OCI-LY3 (cell line): ENCODE data around the gene MYLK.

Experiments
- H2AFZ ChIP-seq: fragments of 200-600, 300-600 bp; shearing (Covaris generic); 2 replicates; pipeline ENCODE4 v1.6.0; 2014; ENCODE audit warnings: antibody characterized with exemption, low read depth, low read length
- H3K27ac ChIP-seq: fragments of 200-600, 300-600 bp; sonication (generic); 2 replicates; pipeline ENCODE4 v1.5.1; 2014; ENCODE audit warnings: mild to moderate bottlenecking, low read length, moderate library complexity, mixed read lengths
- H3K27me3 ChIP-seq: fragments of 200-600, 300-600 bp; sonication (generic); 2 replicates; pipeline ENCODE4 v1.6.1; 2014; ENCODE audit warnings: low read depth, low read length, mixed read lengths
- H3K36me3 ChIP-seq: fragments of 200-600, 300-600 bp; sonication (generic); replicated peaks from 2 replicates; pipeline ENCODE3; 2014; ENCODE audit warnings: low read depth, low read length, mixed read lengths
- H3K4me1 ChIP-seq: fragments of 300-600, 200-600 bp; sonication (generic); 2 replicates; pipeline ENCODE4 v1.6.1; 2014; ENCODE audit warnings: low read length, mixed read lengths
- H3K4me2 ChIP-seq: fragments of 200-600, 300-600 bp; sonication (generic); 2 replicates; pipeline ENCODE4 v1.6.1; 2014; ENCODE audit warnings: low read length, mixed read lengths
- H3K4me3 ChIP-seq: fragments of 300-600, 200-600 bp; sonication (generic); 2 replicates; pipeline ENCODE4 v1.5.1; 2014; ENCODE audit warnings: antibody characterized with exemption, mild to moderate bottlenecking, low read length, moderate library complexity
- H3K79me2 ChIP-seq: fragments of 300-600, 200-600 bp; shearing (Covaris generic); 2 replicates; pipeline ENCODE4 v1.6.1; 2014; ENCODE audit warnings: mild to moderate bottlenecking, low read length, mixed read lengths
- H3K9ac ChIP-seq: fragments of 300-600, 200-600 bp; shearing (Covaris generic); 2 replicates; pipeline ENCODE4 v1.6.0; 2014; ENCODE audit warnings: mild to moderate bottlenecking, low read length, moderate library complexity
- H3K9me3 ChIP-seq: fragments of 200-600, 300-600 bp; shearing (Covaris generic); 2 replicates; pipeline ENCODE4 v1.6.1; 2014; ENCODE audit warnings: low read length, mixed read lengths; ENCODE audit not compliant: insufficient read depth
- H4K20me1 ChIP-seq: fragments of 200-600, 300-600 bp; sonication (generic); 2 replicates; pipeline ENCODE4 v1.6.1; 2016; ENCODE audit warnings: low read length, mixed read lengths; ENCODE audit not compliant: insufficient read depth
- EZH2phosphoT487 ChIP-seq: fragments of 200-600 bp; shearing (Covaris generic); IDR thresholded peaks from 2 replicates; pipeline ENCODE4 v1.6.1; 2018; ENCODE audit warnings: antibody characterized with exemption, mixed run types, low read depth
- TF ChIP-seq, protein P1 (sequence below): fragments of 200-600, 300-600 bp; sonication (generic); IDR thresholded peaks from 2 replicates; pipeline ENCODE4 v1.5.1; 2014; ENCODE audit warnings: antibody characterized with exemption, low read length, low read depth

MYLK gene

DNA sequence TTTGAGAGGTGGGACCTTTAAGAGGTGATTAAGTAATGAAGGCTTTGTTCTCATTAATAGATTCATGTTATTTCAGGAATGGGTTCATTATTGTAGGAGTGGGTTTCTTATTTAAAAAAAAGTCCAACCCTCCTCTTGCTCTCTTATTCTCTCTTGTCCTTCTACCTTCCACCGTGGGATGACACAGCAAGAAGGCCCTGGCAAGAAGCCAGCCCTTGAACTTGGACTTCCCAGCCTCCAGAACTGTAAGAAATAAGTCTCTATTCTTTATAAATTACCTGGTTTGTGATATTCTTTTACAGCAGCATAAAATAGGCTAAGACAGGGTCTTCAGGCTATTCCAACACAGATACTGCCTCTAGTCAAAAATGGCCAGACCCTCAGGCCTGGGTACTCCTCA lies 62.2 kb downstream of the MYLK start:
- H3K4me2 ChIP-seq: no peak overlapping the region
- H3K27ac ChIP-seq: no peak overlapping the region
- TF ChIP-seq, protein P1, sequence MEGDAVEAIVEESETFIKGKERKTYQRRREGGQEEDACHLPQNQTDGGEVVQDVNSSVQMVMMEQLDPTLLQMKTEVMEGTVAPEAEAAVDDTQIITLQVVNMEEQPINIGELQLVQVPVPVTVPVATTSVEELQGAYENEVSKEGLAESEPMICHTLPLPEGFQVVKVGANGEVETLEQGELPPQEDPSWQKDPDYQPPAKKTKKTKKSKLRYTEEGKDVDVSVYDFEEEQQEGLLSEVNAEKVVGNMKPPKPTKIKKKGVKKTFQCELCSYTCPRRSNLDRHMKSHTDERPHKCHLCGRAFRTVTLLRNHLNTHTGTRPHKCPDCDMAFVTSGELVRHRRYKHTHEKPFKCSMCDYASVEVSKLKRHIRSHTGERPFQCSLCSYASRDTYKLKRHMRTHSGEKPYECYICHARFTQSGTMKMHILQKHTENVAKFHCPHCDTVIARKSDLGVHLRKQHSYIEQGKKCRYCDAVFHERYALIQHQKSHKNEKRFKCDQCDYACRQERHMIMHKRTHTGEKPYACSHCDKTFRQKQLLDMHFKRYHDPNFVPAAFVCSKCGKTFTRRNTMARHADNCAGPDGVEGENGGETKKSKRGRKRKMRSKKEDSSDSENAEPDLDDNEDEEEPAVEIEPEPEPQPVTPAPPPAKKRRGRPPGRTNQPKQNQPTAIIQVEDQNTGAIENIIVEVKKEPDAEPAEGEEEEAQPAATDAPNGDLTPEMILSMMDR: no peak
- no peak for TF ChIP-seq EZH2phosphoT487
- H3K27me3 ChIP-seq: peaks cover 21% of the 10 kb centered on the region
- H3K4me3 ChIP-seq: no peak overlapping the region
- no peak overlapping the region for H2AFZ ChIP-seq
- H3K36me3 ChIP-seq: no peaks in the 10 kb centered on the region
- no peaks in the 10 kb centered on the region for H3K79me2 ChIP-seq
- no peaks in the 10 kb centered on the region for H4K20me1 ChIP-seq
- no peak overlapping the region for H3K9ac ChIP-seq
- peaks cover 5% of the 10 kb centered on the region for H3K9me3 ChIP-seq
- H3K4me1 ChIP-seq: no peaks in the 10 kb centered on the region

DNA sequence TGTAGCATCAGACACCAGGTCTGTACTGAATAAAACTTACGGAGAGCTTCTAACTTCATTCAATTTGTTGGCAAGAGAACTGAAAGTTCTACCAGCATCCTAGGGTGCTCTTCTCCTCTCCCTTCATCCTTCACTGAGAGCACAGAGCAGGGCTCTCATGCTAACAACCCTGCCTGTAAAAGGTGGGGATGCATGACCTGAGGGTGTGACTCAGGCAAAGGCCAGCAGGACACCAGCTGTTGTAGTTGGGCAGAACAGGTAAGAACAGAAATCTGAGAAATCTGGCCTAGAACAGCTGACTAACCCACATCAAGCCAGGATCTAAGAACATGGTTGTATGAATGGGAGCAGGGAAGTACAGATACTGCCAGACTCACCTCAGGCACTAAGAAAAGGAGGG lies 64.2 kb downstream of the MYLK start:
- Histone ChIP-seq H3K4me1 (no peaks in the 10 kb centered on the region), H3K27me3 (peaks cover 24% of the 10 kb centered on the region), H4K20me1 (no peaks in the 10 kb centered on the region), H3K27ac (no peak overlapping the region), H3K9me3 (no peaks in the 10 kb centered on the region), H2AFZ (no peak overlapping the region), H3K79me2 (no peaks in the 10 kb centered on the region), H3K36me3 (no peaks in the 10 kb centered on the region), H3K4me2 (no peak overlapping the region), H3K4me3 (no peak overlapping the region), H3K9ac (no peak overlapping the region)
- TF ChIP-seq EZH2phosphoT487: no peak
- TF ChIP-seq, protein P1: no peak

DNA sequence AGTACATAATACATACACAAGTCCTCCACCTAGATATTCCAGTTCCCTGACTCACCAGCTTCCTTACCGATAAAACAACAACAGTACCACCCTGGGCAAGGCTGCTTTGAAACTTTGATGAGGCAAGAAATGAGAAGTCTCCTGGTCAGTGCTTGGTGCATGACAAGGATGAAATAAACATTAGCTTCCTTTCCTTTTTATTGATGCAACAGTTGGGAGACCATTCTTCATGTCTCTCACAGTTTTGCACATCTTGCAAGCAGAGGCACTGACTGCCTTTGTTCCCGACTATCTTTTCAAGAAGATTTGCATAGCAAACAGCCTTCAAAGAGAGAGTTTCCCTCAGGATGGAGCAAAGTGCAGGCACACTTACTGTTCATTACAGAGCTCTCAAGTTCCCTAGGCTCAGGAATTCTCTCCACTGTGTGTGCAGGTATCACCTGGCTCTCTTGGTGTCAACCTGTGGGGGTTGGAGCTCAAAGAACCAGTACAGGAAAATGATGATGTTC lies 65.2 kb downstream of the MYLK start:
- Histone ChIP-seq H3K79me2 (no peaks in the 10 kb centered on the region), H3K9me3 (no peaks in the 10 kb centered on the region), H3K27me3 (peaks cover 24% of the 10 kb centered on the region), H3K27ac (no peak overlapping the region), H3K4me2 (no peak overlapping the region), H3K36me3 (no peaks in the 10 kb centered on the region), H3K4me1 (no peaks in the 10 kb centered on the region), H3K9ac (no peak overlapping the region), H2AFZ (no peak overlapping the region), H3K4me3 (no peak overlapping the region), H4K20me1 (no peaks in the 10 kb centered on the region)
- TF ChIP-seq, protein P1: no peak
- TF ChIP-seq EZH2phosphoT487: no peak

DNA sequence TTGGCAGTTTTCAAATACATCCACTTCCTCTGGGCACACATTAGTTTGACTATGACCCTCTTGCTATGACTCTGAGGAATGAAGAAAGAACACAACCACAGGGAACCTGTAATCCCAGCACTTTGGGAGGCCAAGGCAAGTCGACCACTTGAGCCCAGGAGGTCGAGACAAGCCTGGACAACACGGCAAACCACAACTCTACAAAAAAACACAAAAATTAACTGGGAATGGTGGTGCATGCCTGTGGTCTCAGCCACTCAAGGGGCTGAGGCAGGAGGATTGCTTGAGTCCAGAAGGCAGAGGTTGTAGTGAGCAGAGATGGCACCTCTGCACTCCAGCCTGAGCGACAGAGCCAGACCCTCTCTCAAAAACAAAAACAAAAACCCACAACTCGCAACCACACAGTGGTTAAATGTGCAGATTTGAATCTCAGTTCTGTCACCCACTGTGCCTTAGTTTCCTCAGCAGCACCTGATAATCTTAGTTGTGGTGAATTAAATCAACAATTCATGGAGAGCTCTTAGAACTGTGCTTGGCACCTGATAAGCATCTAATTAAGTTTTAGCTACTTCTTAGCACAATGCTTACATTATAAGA lies 65.7 kb downstream of the MYLK start:
- H3K27me3 ChIP-seq: peaks cover 24% of the 10 kb centered on the region
- no peaks in the 10 kb centered on the region for H3K36me3 ChIP-seq
- no peaks in the 10 kb centered on the region for H3K4me1 ChIP-seq
- no peaks in the 10 kb centered on the region for H3K79me2 ChIP-seq
- H3K9ac ChIP-seq: no peak overlapping the region
- TF ChIP-seq, protein P1: no peak
- TF ChIP-seq EZH2phosphoT487: no peak
- H2AFZ ChIP-seq: no peak overlapping the region
- no peaks in the 10 kb centered on the region for H3K9me3 ChIP-seq
- no peak overlapping the region for H3K4me2 ChIP-seq
- no peaks in the 10 kb centered on the region for H4K20me1 ChIP-seq
- no peak overlapping the region for H3K4me3 ChIP-seq
- no peak overlapping the region for H3K27ac ChIP-seq
